HuH-7.5 (cell line): ENCODE data around the gene SLC47A2.
A peak's percentile ranks its signal among the peaks of the same experiment; 100 is the strongest.
"Not testable (repeated sequence)": the region's sequence is repeated elsewhere in the genome, so short reads cannot be mapped to it uniquely, and the experiment has no call there.

Source experiments
- DNase-seq: peaks from one replicate; pipeline ENCODE4 v3.0.0; 2011; ENCODE audit warnings: low spot score

SLC47A2 gene, protein sequence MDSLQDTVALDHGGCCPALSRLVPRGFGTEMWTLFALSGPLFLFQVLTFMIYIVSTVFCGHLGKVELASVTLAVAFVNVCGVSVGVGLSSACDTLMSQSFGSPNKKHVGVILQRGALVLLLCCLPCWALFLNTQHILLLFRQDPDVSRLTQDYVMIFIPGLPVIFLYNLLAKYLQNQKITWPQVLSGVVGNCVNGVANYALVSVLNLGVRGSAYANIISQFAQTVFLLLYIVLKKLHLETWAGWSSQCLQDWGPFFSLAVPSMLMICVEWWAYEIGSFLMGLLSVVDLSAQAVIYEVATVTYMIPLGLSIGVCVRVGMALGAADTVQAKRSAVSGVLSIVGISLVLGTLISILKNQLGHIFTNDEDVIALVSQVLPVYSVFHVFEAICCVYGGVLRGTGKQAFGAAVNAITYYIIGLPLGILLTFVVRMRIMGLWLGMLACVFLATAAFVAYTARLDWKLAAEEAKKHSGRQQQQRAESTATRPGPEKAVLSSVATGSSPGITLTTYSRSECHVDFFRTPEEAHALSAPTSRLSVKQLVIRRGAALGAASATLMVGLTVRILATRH

DNA sequence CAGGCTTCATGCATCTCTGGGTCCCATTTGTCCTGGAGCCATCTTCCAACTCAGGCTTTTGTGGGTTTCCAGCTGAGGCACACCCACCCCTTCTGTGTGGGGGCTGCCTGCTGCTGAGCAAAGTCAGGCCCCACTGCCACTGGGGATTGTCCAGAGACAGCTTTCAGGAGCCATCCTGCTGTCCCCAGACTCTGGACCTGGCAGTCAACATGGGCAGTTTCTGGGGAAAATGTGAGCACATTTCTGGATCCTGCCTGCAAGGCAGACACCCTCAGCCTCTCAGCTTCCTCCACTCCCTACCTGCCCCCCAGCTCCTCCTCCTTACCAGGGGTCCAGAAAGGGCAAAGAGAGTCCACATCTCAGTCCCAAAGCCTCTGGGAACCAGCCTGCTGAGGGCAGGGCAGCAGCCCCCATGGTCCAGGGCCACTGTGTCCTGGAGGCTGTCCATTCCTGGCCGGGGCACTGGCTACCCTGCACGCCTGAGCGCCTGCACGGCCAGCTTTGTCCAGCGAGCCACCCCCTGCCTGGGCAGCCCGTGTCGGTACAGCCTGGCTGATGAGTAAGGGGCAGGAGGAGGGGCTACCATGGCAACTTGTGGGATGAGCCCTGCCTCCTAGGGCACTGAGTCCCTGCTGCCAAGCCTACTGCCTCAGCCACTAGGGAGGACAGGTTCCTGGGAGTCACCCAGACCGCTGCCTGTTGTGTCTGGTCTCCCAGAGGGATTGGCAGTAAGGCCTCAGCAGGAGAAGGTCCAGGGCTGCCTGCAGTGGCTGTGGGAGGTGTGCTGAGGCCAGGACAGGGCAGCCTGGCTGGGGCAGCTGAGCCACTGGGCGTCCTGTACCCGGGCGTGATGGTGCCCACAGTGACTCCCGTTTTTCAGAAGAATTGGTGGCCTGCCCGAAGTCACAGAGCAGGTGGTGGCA is at the start of gene SLC47A2:
Gene SLC47A2, minus strand, starts transcription at position 477 of the 923 bp plus-strand sequence. Its CDS starts 29 bp downstream, at position 448.
- peak; percentile 4 for DNase-seq

DNA sequence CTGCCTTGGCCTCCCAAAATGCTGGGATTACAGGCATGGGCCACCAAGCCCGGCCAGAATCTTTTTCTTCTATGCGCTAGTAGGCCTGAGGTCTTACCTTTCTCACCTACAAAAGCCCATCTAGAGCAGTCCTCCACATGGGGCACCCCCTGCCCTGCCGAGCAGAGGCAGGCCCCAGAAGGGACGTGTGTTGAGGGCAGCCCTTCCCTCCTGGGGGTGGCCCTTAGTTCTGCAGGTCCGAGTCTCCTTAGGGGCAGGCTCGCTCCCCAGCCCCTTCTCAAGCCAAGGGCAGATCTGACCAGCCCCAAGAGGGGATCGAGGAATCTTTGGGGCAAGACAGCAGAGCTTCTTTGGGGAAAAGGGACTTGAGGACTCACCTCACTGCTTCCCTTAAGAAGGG is 49.6 kb upstream of the SLC47A2 start:
- no peak for DNase-seq

DNA sequence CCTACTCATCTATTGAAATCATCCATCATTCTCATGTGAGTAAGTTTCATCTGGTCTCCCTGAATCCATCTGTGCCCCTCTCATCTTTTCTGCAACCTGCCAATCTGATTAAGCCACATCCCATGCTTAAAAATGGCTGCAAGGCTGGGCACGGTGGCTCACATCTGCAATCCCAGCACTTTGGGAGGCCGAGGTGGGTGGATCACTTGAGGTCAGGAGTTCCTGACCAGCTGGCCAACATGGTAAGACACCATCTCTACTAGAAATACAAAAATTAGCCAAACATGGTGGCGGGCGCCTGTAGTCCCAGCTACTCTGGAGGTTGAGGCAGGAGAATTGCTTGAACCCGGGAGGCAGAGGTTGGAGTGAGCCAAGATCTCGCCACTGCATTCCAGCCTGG is 47.6 kb upstream of the SLC47A2 start:
- DNase-seq = not testable (repeated sequence)

DNA sequence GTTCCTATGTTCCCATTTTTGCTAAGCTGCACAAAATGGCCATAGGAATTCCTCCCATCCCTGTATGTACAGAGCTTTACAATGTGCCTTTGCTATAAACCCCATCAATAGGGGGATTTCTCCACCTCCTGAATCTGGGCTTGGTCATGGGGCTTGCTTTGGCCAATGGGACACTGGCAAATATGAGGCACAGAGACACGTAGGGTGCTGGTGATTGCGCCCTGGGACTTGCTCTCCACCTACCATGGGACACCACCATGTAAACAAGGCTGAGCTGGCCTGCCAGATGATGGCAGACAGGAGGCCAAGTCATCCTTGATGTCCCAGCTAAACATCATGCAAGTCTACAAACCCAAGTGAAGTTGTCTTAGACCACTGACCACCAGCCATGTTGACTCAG is 47.0 kb upstream of the SLC47A2 start:
- DNase-seq = no peak

DNA sequence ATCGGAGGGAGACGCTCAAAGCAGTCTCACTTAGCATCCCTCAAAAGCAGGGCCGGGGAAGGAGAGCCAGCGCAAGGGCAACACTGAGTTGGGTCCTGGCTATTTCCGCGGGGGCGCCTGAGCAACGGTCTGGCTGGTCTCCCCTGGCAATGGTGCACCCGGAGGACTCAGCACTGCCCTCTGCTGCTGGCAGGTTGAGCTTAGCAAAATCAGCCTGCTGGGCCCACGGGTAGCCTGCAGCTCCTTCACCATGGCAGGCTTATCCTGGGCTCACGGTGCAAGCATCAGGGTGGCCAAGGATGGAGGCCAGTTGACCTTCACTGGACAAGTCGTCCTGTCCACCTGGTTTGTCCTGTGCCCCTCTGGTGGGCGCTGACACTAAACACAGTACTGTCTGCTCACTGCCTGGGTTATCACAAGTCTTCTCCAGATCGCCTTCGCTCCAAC is 46.2 kb upstream of the SLC47A2 start:
- DNase-seq = peak; percentile 73

DNA sequence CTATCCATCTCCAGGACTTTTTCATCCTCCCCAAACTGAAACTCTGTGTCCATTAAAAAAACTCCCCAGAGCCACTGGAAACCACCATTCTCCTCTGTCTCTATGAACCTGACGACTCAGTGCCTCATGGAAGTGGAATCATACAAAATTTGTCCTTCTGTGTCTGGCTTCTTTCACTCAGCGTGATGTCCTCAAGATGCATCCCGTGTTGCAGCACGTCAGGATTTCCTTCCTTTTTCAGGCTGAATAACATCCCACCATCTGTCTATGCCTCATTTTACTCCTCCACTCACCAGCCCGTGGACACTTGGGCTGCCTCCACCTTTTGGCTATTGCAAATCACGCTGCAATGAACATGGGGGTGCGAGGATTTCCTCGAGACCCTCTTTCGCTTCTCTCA is 44.4 kb upstream of the SLC47A2 start:
- DNase-seq = no peak

DNA sequence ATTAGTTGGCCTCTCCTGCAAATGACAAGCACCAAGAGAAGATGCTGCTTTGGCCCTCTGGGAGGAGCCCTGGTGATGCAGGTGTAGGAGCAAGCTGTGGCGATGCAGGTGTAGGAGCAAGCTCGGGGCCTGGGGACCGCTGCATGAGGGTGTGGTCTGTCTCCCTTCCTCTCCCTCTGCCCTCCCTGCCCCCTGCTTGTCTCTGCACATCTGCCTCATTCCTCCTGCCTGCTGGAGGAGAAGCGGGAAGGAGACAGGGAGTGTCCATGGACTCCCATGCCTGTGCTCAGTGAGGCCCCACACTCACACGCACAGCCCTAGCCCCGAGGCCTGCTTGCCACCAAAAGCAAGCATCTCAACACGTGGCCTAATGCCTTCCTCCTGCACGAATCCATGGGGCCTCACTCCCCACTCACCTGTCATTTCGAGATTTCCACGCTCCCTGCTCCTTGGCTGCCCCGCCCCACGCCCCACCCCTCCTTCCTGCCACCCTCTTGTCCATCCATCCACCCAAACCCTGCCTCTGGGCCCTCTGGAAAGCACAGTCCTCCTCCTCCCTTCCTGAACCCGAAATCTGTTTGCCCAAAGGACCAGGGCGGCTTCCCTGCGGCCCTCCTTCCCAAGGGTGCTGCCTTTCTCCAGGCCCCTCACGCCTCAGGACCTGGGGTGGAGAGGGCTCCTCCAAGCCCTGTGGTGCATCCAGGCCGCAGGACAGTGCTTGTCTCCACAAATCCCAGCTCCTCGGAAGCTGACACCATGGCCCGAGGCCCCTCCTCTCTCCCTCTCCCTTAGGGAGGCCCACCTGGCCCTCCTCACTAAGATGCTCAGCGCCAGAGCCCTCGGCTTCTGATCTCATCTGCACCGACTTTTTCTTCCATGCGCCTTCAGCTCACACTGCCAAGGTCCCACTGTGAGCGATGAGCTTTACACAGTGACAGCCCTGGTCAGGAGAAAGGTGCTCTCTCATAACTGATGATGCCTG is 43.5 kb upstream of the SLC47A2 start:
- no peak for DNase-seq

DNA sequence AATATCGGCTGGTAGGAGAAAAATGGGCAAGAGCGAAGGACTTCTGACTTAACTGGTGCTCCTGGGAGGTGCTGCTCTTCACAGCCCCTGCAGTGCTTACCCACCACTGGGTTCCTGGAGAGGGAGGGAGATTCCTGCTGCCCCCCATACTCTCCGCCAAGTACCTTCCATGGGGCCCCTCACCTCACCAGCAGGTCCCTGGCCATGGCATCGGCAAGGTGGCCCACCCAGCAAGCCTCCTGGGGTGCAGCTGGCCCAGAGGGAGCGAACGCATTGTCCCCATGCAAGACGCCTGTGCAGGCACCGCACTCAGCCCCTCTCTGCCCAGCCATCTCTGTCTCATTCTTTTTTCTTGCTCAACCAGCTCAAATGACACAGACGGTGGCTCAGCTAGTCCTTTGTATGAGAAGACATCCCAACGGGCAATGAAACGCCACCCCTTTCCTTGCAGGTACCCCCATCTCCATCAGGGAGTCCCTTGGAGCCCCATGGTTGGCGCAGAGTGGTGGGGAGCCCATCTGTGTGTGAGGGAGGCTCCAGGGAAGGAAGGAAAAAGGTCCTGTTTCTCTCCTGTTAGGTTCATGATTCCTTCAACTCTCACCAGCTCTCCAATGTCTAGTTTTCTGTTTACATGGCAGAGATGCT is 41.3 kb upstream of the SLC47A2 start:
- DNase-seq = no peak

DNA sequence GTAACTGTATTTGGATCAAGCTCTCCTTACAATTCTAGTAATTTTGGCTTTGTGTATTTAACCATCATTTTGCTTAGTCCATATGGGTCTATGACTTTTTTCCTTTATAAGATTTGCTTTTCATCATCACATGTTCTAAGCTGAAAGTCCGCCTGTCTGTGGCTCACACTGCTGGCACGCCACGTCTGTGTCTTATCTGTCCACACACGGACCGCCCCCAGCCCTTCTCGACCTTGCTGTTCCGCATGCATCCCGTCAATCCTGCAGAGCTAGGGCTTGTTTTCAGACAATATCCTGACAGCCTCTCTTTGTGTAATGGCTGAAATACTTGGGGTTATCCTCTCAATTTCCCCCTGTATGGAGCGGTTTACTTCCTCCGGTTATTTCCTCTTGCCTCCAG is 40.2 kb upstream of the SLC47A2 start:
- DNase-seq = no peak

DNA sequence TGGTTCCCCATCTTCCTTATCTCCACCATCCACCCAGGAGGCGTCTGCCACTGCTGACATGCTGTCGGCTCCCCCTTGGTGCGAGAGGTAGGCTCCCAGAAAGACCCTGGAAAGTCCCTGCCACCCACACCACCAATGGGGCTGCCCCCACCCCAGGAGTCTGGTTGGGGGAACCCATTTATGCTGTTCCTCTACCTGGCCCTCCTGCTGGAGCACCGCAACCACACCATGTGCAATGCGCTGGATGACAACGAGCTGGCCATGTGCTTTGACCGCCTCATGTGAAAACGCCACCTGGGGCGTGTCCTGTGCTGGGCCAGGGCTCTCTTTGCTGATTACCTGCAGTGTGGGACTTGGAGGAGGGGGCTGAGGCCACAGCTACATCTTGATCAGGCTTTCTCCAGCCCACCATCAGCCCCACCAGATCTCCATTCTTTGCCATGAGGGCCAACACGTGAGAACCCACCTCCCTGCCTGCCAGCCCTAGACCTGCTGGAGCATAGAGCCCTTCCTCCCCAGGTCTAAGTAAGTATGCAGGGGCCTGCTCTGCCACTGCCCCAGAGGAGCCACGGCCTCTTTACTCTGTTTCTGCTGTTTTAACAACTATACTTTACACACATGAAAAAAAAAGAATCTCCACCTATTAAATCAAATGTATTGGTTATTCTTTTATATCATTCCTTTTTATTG is 39.6 kb upstream of the SLC47A2 start:
- DNase-seq = no peak

DNA sequence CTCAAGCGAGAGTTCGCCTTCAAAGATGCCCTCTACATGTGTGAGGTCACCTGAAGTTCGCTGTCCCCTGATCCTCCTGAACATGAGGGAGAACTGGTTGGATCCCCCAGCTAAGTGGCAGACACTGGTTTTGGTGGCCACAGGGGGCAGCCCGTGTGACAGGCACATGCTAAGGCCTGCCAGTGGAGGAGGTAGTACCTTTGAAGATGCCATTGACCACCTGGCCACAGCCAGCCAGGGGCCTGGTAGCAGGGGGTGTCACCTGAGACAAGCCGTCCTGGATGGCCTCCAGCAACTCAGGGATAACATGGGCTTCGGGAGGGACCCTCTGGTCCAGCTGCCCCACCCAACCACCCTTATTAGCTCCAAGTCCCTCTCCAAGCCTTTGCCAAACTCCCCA is 39.0 kb upstream of the SLC47A2 start:
- no peak for DNase-seq

DNA sequence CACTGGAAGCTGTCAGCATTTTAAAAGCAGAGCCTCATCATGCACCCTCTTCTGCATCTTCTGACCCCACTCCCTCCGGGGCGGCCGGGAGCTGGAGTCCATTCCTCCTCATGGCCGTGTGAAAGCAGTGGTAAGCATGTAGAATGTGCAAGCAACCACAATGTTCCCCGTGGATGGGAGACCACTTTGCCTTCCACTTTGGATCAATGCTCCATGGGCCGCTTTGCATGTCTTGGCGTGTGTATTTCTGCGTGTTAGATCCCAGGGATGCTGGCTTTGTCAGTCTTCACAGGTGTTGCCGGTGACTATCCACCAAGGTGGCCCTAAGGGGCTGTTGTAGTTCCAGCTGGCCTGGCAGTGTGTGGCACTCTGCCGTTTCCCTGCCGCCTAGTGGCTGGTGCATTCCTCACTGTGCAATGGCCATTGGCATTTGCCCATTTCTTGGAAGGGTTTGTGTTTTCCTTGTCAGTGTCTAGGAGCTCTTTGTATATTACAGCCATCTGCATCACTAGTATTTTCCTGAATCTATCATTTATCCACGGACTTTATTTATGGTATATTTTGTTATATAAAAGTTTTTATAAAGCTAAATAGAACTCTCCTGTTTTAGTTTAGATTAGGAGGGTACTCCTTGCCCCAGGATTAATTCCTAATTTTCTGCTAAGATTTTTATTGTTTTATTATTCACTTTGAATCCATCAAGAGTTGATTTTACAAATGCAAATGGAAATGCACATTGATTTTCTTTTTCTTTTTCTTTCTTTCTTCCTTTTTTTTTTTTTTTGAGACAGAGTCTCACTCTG is 37.5 kb upstream of the SLC47A2 start:
- no peak for DNase-seq

DNA sequence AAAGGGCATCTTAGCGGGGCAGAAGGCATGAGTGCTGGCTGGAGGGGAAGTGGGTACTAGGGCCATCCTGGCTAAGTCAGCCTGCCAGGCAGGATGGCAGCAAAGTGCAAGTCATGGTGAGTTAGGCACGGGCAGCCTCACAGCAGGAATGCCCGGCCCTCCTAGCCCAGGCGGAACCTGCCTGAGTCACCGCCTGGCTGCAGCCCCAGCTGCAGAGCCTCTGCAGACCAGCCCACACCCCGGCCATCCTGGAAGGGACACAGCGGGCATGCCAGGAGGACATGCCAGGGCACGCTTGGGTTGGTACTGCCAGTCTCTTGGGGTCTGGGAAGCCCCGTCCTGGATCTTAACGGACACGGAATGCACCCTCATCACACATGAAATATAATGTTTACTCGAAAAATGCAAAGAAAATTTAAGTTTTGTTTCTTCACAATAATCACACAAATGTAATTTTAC is 36.7 kb upstream of the SLC47A2 start:
- DNase-seq = no peak

DNA sequence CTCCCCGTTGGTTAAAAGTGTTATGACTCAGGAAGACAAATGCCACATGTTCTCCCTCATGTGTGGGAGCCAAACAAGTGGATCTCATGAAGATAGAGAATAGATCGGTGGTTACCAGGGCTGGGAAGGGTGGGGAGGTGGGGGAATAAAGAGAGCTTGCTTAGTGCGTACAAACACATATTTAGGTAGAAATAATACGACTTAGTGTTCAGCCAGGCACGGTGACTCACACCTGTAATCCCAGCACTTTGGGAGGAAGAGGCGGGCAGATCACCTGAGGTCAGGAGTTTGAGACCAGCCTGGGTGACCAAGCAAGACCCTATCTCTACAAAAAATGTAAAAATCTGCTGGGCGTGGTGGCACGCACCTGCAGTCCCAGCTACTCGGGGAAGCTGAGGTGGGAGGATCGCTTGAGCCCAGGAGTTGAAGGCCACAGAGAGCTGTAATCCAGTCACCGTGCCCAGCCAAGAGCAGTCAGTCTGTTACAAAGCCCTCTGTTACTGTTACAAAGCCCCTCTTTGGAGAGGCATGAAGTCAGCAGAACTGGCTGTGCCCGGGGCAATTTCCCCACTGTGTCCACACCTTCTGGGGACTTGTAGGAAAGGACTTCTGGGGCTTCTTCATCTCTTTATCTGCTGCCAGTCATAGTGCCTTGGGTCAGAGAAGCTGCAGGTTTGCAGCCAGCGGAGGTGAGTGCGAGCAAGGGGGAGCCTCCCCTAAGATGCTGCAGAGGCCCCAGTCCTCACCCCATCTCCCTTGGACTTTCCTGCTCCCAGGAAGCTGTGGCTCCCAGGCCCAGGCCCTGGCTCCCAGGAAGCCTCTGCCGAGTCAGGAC is 36.0 kb upstream of the SLC47A2 start:
- DNase-seq = no peak

DNA sequence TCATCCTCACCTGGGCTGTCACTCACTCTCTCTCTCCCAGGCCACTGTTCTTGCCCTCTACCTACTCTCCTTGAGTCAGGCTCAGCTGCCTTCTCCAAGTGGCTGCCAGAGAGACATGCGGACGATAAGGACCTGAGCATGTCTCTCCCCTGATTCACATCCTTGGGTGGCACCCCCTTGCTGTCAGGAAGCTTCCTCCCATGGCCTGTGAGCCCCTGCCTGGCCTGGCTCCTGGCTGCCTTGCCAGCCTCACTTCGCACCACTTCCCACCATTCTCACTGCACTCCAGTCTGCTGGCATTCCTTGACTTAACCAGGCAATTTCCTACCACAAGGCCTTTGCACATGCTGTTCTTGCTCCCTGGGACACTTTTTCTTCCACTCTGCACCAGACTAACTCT is 34.5 kb upstream of the SLC47A2 start:
- DNase-seq = no peak

DNA sequence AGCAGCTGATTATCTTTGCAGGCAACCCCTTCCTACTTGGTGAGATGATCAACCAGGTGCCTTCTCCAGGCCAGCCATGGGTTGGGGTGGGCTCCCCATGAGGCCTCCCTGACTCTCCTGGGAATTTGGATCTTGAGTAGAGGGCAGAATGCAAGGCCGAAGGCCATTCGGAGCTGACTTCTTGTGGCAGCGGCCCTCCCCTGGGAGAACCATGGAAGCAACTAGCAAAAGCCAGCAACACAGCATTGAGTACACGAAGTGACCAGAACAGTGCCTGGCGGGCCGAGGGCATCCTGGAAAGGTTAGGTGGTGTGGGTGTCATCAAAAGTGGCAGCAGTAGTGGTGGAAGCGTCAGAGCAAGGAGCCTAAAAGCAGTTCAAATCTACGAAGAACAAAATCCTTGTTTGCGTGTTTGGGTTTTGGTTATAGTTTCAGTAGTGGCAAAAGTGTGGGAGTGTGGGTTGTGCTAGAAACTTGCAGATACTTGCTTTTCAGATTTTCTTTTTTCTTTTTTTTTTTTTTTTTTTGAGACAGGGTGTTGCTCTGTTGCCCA is 33.7 kb upstream of the SLC47A2 start:
- no peak for DNase-seq

DNA sequence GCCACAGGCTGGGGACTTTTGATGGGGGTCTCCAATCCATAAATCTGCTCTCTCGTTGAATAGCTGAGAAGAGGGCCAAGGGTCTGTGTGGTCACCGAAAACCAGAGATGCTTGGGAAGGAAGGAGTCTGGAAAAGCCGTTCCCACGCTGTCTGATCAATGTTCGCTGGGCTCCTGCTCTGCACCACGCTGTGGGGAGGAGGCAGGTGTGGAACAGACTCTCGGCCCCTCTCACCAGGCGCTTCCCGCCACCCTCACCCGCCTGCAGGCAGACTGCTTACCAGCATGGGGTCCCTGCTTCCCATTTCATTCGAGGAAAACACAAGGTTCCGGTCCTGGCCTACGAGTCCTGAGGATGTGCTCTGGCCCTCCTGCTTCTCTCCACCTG is 32.4 kb upstream of the SLC47A2 start:
- DNase-seq = no peak
